SJSA1 (cell line): ENCODE data around the gene GNAZ. TPM values are rescaled to one million over a fixed set of nuclear protein-coding genes. Genes with fewer than 3 reads are reported as not detected.

Experiments
- DNase-seq, 2 experiments: peaks; one replicate each; pipeline ENCODE4 v3.0.0-alpha.2; 2015 to 2020; ENCODE audit warnings: low spot score in 2 of 2, low read depth in 1 of 2
- H3K27ac ChIP-seq: fragments of 250-450 bp; sonication (Bioruptor Pico); 2 replicates; pipeline ENCODE4 v1.5.1; 2020; ENCODE audit warnings: mild to moderate bottlenecking, moderate library complexity
- H3K27me3 ChIP-seq: fragments of 250-450 bp; sonication (Bioruptor Pico); replicated peaks from 2 replicates; pipeline ENCODE4 v1.5.1; 2020; ENCODE audit warnings: mild to moderate bottlenecking, moderate library complexity
- H3K36me3 ChIP-seq: fragments of 250-450 bp; sonication (Bioruptor Pico); 2 replicates; pipeline ENCODE4 v1.5.1; 2020; ENCODE audit warnings: mild to moderate bottlenecking
- H3K4me1 ChIP-seq: fragments of 250-450 bp; sonication (Bioruptor Pico); replicated peaks from 2 replicates; pipeline ENCODE4 v1.6.1; 2021; ENCODE audit warnings: mild to moderate bottlenecking
- H3K4me3 ChIP-seq: fragments of 250-450 bp; sonication (Bioruptor Pico); 2 replicates; pipeline ENCODE4 v1.5.1; 2020; ENCODE audit warnings: mild to moderate bottlenecking
- H3K9me3 ChIP-seq: fragments of 250-450 bp; sonication (Bioruptor Pico); replicated peaks from 2 replicates; pipeline ENCODE4 v1.5.1; 2020; ENCODE audit warnings: mild to moderate bottlenecking
- total RNA-seq: library from RNA; depleted of rRNA; stranded (reverse); fragments of >200 nt; shearing (Covaris generic); gene quantifications from 2 replicates; pipeline ENCODE4 v1.2.3, GENCODE V29; 2014

Gene GNAZ
- total RNA-seq, 1 experiment from 2014 or later: 82.5 TPM

DNA sequence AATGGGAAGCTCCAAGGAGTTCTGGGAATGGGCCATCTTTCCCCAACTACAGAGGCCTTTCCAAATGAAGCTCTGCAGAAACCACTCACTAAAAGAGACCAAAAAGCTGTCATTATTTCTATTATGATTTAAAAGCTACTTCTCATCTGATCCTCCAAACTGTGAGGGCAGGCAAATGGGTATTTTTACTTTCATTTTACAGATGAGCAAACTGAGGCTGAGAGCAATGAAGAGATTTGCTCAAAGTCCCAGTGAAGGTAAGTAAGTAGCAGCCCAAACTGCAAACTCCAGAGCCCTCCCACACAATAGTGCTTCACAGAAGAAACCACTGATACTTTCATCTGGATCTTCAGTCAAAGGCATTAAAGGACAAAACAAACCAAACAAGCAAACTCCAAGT lies 70.1 kb downstream of the GNAZ start:
- no peaks in the 10 kb centered on the region for H3K27me3 ChIP-seq
- no peaks in the 10 kb centered on the region for H3K36me3 ChIP-seq
- no peaks in the 10 kb centered on the region for H3K9me3 ChIP-seq

DNA sequence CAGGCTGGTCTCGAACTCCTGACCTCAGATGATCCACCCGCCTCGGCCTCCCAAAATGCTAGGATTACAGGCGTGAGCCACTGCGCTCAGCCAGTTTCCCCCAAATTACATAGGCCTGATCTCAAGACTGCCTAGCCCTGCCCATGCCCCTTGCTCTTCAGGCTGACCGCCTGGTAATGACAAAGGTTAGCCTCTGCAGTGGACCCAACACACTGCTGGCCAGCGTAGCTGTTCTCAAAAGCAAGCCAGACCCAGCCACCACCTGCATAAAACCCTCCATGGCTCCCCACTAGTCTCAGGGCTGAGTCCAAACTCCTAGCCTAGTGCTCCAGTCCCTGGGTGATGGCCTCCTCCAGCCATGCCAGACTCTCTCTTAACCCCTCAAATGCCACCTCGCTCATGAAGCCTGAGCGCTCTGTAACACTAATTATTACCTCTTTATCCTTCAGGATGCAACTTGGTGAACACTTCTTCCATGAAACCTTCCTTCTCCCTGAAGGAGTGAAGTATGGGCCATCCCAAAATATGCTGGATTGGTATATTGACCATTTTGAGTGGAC lies 72.3 kb downstream of the GNAZ start:
- Histone ChIP-seq H3K4me1 (peaks cover 28% of the 10 kb centered on the region), H3K4me3 (no peak overlapping the region), H3K27me3 (no peaks in the 10 kb centered on the region), H3K27ac (no peak overlapping the region), H3K36me3 (no peaks in the 10 kb centered on the region), H3K9me3 (no peaks in the 10 kb centered on the region)
- DNase-seq: no peak

More for the DNA sequence above, 70.1 kb downstream of the GNAZ start:
- no peak for DNase-seq
- H3K27ac ChIP-seq: no peak overlapping the region
- peaks cover 22% of the 10 kb centered on the region for H3K4me1 ChIP-seq
- no peak overlapping the region for H3K4me3 ChIP-seq

DNA sequence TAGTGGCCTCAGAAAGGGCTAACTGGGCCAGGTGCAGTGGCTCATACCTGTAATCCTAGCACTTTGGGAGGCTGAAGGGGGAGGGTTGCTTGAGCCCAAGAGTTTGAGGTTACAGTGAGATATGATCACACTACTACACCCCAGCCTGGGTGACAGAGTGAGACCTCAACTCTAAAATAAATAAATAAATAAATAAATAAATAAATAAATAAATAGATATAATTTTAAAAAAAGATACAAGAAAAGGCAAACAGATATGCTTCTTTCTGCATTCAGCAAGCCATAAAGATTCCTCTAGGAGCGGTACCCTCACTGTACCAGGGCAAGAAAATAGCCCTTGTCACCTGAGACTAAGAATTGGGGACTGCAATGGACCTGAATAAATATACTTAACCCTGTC lies 72.8 kb downstream of the GNAZ start:
- Histone ChIP-seq H3K4me1 (peaks cover 25% of the 10 kb centered on the region), H3K27ac (no peak overlapping the region)

DNA sequence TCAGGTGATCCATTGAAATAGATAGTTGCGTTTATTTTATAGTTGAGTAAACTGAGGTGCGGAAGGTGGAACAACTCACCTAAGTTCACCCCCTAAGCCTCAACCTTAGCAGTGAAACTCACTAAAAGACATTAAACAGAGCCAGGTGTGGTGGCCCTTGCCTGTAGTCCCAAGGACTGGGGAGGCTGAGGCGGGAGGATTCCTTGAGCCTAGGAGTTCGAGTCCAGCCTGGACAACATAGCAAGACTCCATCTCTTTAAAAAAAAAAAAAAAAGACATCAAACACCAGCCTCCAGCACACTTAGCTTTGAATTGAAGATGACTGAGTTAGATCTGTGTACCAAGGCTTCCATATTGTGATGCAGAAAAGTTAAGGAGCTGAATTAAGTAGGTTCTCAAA lies 74.1 kb downstream of the GNAZ start:
- no peak for DNase-seq
- no peak overlapping the region for H3K27ac ChIP-seq
- H3K4me1 ChIP-seq: peaks cover 24% of the 10 kb centered on the region
- H3K4me3 ChIP-seq: no peak overlapping the region
- H3K27me3 ChIP-seq: no peaks in the 10 kb centered on the region
- H3K9me3 ChIP-seq: no peaks in the 10 kb centered on the region
- H3K36me3 ChIP-seq: no peaks in the 10 kb centered on the region

More for the DNA sequence above, 72.8 kb downstream of the GNAZ start:
- no peaks in the 10 kb centered on the region for H3K36me3 ChIP-seq
- no peak for DNase-seq
- H3K9me3 ChIP-seq: no peaks in the 10 kb centered on the region
- H3K4me3 ChIP-seq: no peak overlapping the region
- no peaks in the 10 kb centered on the region for H3K27me3 ChIP-seq

DNA sequence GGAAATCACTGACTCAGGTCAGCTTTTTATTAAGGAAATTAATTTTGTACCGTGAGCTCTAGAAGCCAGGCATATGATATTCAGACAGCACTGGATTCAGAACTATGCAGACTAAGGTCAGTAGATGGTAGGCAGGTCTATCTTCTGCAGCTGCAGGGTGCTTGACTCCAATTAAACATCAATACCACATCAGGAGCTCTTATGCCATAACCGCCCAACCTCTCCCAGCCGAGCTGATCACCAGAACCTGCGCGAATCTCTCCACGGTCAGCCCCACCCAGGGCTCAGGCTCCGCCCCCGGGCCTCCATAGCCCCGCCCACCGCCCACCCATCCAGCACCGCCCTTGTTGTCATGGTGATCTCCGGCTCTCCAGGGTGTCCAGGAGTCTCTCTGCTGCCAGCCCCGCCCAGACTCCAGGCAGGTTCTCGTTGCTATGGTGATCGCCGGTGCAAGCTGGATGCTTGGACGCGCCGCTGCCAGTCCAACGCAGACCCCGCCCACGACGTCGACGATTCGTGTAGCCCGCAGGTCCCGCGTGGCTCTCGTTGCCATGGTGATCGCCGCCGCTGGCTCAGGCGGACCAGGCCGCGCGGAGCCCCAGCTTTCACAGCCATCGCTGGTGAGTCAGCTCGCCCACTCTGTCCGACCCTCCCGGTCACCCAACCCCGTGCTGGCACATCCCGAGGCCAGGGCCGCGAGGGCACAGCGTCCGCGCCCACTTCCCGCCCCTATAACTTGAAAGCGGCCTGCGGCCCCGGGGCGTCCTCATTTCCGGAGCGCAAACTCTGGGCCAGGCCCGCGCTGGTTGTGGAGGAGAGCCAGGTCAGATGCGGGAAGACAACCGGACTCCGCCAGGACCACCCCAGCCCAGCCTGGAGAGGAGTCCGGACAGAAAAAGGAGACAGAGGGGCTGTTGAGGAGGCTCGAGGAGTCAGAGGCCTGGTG lies 74.9 kb downstream of the GNAZ start, which contains the start of gene RAB36:
RAB36 (plus strand) TSS at position 546 of the 946 bp plus-strand sequence. CDS start 1,140 bp downstream, outside the sequence.
- Histone ChIP-seq H3K27me3 (no peaks in the 10 kb centered on the region), H3K27ac (peak within 1 kb of the TSS; percentile 5; the same call in 1 of the 2 replicates)

DNA sequence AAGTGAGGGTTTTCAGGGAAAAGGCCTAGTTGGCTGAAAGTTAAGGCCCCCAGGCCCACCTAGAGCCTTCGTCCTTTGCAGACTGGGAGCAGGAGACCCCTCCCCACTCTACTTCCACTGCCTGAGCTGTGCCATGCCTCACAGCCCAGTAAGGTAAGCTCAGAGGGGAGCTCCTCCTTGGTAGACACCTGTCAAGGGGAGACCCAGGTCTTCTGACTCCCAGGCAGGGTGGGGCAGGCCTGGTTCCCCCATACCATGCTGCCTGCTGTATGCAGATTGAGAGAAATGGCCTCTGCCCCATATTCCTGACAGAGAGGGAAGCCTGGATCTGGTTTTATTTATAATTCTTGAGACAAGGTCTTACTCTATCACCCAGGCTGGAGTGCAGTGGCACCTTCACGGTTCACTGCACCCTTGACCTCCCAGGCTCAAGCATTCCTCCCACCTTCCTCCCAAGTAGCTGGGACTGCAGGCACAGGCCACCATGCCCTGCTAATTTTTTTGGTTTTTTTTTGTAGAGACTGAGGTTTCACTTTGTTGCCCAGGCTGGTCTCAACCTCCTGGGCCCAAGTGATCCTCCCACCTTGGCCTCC lies 75.7 kb downstream of the GNAZ start:
- H3K4me1 ChIP-seq: peaks cover 24% of the 10 kb centered on the region
- no peaks in the 10 kb centered on the region for H3K36me3 ChIP-seq
- no peak for DNase-seq
- peak overlapping the region; percentile 5; the same call in 1 of the 2 replicates for H3K27ac ChIP-seq
- H3K4me3 ChIP-seq: peak overlapping the region; percentile 33
- H3K9me3 ChIP-seq: no peaks in the 10 kb centered on the region
- no peaks in the 10 kb centered on the region for H3K27me3 ChIP-seq

More for the DNA sequence above, 74.9 kb downstream of the GNAZ start, which contains the start of gene RAB36:
- H3K9me3 ChIP-seq: no peaks in the 10 kb centered on the region
- DNase-seq: peak; percentile 78 to 98
- no peaks in the 10 kb centered on the region for H3K36me3 ChIP-seq
- peak within 1 kb of the TSS; percentile 33 for H3K4me3 ChIP-seq
- H3K4me1 ChIP-seq: peaks cover 24% of the 10 kb centered on the region

DNA sequence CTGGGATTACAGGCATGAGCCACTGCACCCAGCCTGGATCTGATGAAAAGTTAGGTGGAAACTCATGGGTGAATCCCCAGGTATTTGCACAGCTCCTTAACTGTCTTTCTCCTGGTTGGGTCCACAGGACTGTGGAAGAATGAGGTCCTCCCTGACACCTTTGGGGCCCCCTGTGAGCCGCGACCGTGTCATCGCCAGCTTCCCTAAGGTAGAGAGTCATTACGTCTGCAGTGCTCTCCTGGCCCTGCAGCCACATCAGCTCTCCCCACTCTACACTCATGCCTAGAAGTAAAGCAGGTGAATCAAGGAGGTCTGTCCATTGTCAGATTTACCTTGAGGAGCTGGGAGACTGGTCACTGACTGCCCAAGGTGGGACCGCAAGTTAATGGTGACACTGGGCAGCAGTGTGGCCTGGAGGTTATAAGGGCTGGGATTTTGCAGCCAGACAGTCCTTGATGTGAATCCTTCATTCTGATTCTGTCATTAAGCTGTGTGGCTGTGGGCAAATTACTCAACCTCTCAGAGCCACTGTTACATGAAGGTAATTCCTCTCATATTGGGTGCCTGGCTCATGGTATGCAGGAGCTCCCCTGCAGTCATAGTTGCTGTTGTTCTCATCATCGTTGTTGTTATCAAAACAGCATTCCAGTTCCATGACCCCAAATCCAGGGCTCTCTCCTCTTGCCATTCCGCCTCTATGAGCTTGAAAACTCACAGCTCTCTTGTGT lies 76.3 kb downstream of the GNAZ start:
- Histone ChIP-seq H3K4me1 (peaks cover 21% of the 10 kb centered on the region), H3K4me3 (no peak overlapping the region), H3K27me3 (no peaks in the 10 kb centered on the region), H3K9me3 (no peaks in the 10 kb centered on the region), H3K36me3 (no peaks in the 10 kb centered on the region), H3K27ac (no peak overlapping the region)
- DNase-seq: no peak

DNA sequence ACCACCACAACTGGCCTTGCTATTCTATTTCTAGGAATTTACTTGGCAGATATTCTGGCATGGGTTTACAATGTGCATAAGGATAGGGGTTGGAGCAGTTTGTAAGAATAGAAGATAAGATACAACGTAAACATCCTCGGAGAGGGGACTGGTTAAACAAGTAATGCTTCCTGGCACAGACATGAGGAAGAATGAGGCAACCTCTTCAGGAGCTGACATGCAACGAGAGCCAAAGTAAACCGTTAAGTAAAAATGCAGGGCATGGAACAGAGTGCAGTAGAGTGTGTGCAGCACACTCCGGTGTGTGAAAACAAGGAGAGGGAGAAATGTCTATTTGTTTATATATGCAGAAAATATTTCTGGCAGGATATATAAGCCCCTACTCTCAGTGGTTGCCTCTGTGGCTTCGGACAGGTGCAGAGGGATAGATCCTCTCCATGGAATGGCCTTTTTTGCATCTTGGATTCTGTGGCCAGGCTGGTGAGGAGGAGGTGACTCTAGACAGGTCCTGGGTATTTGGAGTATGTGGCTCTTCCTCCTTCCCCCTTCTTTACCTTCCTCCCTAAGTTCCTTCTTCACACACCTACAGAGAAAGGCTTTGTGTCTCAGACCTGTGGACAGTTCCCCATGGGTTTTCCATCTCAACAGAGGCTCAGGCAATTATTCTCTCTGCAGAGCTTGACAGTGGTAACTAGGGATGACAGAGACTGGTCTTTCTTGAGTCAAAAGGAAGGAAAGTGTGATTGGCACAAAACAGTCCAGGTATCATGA lies 77.5 kb downstream of the GNAZ start:
- H3K36me3 ChIP-seq: no peaks in the 10 kb centered on the region
- no peak for DNase-seq

DNA sequence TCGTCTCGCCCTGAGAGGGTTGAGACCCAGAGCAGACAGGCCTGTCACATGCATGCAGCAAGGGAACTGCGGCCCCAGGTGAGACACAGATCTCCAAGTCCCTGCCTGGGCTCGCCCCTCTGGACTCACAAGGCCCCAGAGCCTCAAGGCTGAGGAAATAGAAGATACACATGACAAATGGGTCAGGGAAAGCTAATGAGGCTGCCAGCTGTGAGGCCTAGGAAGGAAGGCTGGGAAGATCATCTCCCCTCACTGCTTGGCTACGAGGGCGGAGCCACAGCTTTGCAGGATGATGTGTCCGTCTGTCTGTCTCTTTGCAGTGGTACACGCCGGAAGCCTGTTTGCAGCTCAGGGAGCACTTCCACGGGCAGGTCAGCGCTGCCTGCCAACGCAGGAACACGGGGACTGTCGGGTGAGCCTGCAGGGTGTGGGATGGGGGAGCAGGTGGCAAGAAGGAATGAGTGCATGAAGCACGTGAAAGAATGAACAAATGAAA lies 79.5 kb downstream of the GNAZ start:
- Histone ChIP-seq H3K4me3 (no peak overlapping the region), H3K9me3 (no peaks in the 10 kb centered on the region), H3K27me3 (no peaks in the 10 kb centered on the region), H3K36me3 (no peaks in the 10 kb centered on the region), H3K27ac (no peak overlapping the region), H3K4me1 (peaks cover 20% of the 10 kb centered on the region)
- DNase-seq: no peak

More for the DNA sequence above, 77.5 kb downstream of the GNAZ start:
- Histone ChIP-seq H3K27me3 (no peaks in the 10 kb centered on the region), H3K4me3 (no peak overlapping the region), H3K27ac (no peak overlapping the region), H3K4me1 (peaks cover 21% of the 10 kb centered on the region), H3K9me3 (no peaks in the 10 kb centered on the region)

DNA sequence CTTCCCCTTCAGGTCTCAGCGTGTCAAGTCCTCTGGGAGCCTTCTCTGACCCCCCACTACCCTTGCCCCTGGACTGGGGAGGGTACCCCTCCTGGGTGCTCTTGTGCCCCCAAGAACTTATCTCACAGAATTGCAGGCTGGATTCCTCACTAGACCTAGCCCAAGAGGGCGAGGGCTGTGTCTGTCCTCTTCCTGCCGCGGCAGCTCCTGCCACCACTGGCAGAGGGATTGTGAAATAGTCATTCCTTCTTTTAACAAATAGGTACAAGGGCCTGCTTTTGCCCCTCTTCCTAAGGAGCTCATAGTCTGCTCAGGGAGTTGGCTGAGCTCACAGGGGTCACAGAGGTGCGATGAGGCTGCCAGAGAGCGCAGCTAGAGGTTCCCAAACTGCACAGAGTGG lies 80.4 kb downstream of the GNAZ start:
- Histone ChIP-seq H3K9me3 (no peaks in the 10 kb centered on the region), H3K4me3 (no peak overlapping the region), H3K36me3 (no peaks in the 10 kb centered on the region), H3K4me1 (peaks cover 10% of the 10 kb centered on the region), H3K27ac (no peak overlapping the region), H3K27me3 (no peaks in the 10 kb centered on the region)
- DNase-seq: no peak

DNA sequence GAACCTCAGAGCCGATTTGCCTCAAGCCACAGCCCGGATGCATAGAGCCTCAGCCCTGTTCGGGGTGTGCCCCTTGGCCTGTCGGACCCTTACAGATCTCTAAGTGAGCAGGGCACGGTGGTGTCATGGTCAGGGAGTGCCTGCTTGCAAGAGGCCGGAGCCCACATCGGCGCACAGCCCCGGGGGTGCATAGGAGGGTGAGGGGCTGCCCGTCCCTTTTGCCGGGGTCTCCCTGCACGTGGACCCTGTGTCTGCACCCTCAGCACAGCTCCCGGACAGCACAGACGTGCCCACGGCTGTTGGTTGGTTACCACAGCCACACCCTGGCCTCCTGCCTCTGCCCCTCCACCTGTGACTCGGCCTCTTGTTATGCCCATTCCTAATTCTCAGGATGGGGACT lies 81.5 kb downstream of the GNAZ start:
- no peak overlapping the region for H3K27ac ChIP-seq
- peaks cover 8% of the 10 kb centered on the region for H3K4me1 ChIP-seq
- no peaks in the 10 kb centered on the region for H3K36me3 ChIP-seq
- no peaks in the 10 kb centered on the region for H3K9me3 ChIP-seq
- H3K27me3 ChIP-seq: no peaks in the 10 kb centered on the region
- DNase-seq: no peak
- no peak overlapping the region for H3K4me3 ChIP-seq

DNA sequence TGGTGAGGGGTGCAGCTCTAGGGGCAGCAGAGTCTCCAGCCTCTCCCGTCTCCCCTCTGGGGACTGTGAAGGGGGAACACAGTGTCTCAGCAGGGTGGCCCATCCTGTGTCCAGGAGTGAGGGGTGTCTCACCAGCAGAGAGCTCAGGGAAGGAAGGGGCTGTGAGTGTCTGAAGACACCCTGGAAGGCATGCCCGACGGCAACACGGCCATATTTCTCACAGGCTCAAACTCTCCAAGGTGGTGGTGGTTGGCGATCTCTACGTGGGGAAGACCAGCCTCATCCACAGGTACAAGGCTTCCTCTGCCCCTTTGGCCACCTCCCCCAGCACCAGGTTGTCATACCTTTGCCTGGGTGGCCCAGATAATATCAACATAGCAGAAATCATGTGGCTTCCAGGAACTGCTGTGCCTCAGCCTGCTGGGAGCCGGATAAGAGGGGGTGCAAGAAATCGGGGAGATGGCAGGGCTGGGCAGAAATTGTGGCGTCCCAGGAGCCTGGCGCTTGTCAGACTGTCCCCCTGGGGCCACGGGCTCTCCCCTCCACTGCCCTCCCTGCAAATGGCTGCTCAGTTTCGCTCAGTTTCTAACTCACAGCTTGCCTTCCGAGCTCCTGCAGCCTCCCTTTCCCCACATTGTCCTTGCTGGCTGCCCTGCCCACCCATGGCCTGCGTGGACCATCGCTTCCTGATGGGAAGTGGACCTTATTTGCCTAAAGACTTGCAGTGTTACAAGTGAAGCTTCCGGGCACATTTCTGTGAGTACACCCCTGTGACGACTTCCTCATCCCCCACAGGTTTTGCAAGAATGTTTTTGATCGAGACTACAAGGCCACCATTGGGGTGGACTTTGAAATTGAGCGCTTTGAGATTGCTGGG lies 82.2 kb downstream of the GNAZ start:
- DNase-seq: no peak
- Histone ChIP-seq H3K27ac (no peak overlapping the region), H3K9me3 (no peaks in the 10 kb centered on the region)

More for the DNA sequence above, 82.2 kb downstream of the GNAZ start:
- no peaks in the 10 kb centered on the region for H3K27me3 ChIP-seq
- H3K4me3 ChIP-seq: no peak overlapping the region
- H3K4me1 ChIP-seq: peaks cover 8% of the 10 kb centered on the region
- H3K36me3 ChIP-seq: no peaks in the 10 kb centered on the region
